ENCODE data around the gene ENTPD8.
"Not testable (repeated sequence)": the region's sequence is repeated elsewhere in the genome, so short reads cannot be mapped to it uniquely, and the experiment has no call there.

Gene ENTPD8

GRCh38 chr9:137474271-137474670 is 33.1 kb upstream of the ENTPD8 start:
- DNase-seq: no peak

- no peak for DNase-seq
These were observed 29.6 kb upstream of the ENTPD8 start for GRCh38 chr9:137470785-137471184.

- DNase-seq: no peak
These were observed 26.7 kb upstream of the ENTPD8 start for GRCh38 chr9:137467896-137468295.

- DNase-seq: no peak
These were observed 26.0 kb upstream of the ENTPD8 start for GRCh38 chr9:137467161-137467581.

GRCh38 chr9:137466389-137467085 is 25.4 kb upstream of the ENTPD8 start:
- DNase-seq: not testable (repeated sequence)

- DNase-seq: no peak
These were observed 24.7 kb upstream of the ENTPD8 start for GRCh38 chr9:137465720-137466388.

- no peak for DNase-seq
These were observed 24.0 kb upstream of the ENTPD8 start for GRCh38 chr9:137465000-137465719.

- DNase-seq: no peak
These were observed 23.3 kb upstream of the ENTPD8 start for GRCh38 chr9:137464291-137464999.

- DNase-seq: no peak
These were observed 22.8 kb upstream of the ENTPD8 start for GRCh38 chr9:137463931-137464290.

- no peak for DNase-seq
These were observed 22.1 kb upstream of the ENTPD8 start for GRCh38 chr9:137462986-137463930.

GRCh38 chr9:137462396-137462985 is 21.3 kb upstream of the ENTPD8 start:
- DNase-seq: no peak

- DNase-seq: no peak
These were observed 20.7 kb upstream of the ENTPD8 start for GRCh38 chr9:137461663-137462395.

GRCh38 chr9:137461316-137461662 is 20.1 kb upstream of the ENTPD8 start:
- DNase-seq: no peak

GRCh38 chr9:137460363-137461315 is 19.5 kb upstream of the ENTPD8 start:
- no peak for DNase-seq

GRCh38 chr9:137459601-137460362 is 18.6 kb upstream of the ENTPD8 start:
- no peak for DNase-seq

- DNase-seq: peak; percentile 52
These were observed 18.0 kb upstream of the ENTPD8 start, which contains the start of gene NSMF for GRCh38 chr9:137459152-137459600. TSS of gene NSMF (minus strand) at chr9:137459334. CDS start at chr9:137459102, 232 bp downstream.

GRCh38 chr9:137458194-137459151 is 17.3 kb upstream of the ENTPD8 start:
- DNase-seq: no peak

Data from NCI-H2029 treated with DMSO at 0.1 percent for 48 hours (cell line).